Progenitor cell of endocrine pancreas (in vitro differentiated cells): ENCODE measurements around the gene CDH24. TPM values are rescaled to one million over a fixed set of nuclear protein-coding genes. Genes with fewer than 3 reads are reported as not detected.

Experiments
- DNase-seq: peaks from one replicate; pipeline ENCODE4 v3.0.0; 2021; ENCODE audit warnings: low spot score; ENCODE audit not compliant: unreplicated experiment
- H3K27ac Mint-ChIP-seq: 2 replicates; pipeline ENCODE4 v1.8.0; 2021; ENCODE audit warnings: mild to moderate bottlenecking, moderate library complexity, mixed read lengths
- H3K27me3 Mint-ChIP-seq: 2 replicates; pipeline ENCODE4 v1.8.0; 2021; ENCODE audit warnings: mixed read lengths
- H3K36me3 Mint-ChIP-seq: 2 replicates; pipeline ENCODE4 v1.8.0; 2022; ENCODE audit warnings: mixed read lengths; ENCODE audit not compliant: insufficient read depth
- H3K4me1 Mint-ChIP-seq: 2 replicates; pipeline ENCODE4 v1.8.0; 2021; ENCODE audit warnings: low read depth, mixed read lengths
- H3K4me3 Mint-ChIP-seq: 2 replicates; pipeline ENCODE4 v1.8.0; 2021; ENCODE audit warnings: low read depth, mild to moderate bottlenecking, moderate library complexity, mixed read lengths
- H3K9me3 Mint-ChIP-seq: 2 replicates; pipeline ENCODE4 v1.8.0; 2021; ENCODE audit warnings: low read depth, mixed read lengths
- CTCF ChIP-seq: fragments of 200-600 bp; sonication (generic); IDR thresholded peaks from one replicate; pipeline ENCODE4 v1.5.0; 2021; ENCODE audit warnings: antibody characterized with exemption, mild to moderate bottlenecking; ENCODE audit not compliant: unreplicated experiment
- total RNA-seq: library from RNA; stranded (reverse); gene quantifications from 2 replicates; pipeline ENCODE4 v1.2.1, GENCODE V29; 2021

The CDH24 gene
- total RNA-seq, 1 donor from 2014 or later: 25.1 TPM

GRCh38 chr14:23051141-23052057 is 5.9 kb downstream of the CDH24 start:
- DNase-seq: no peak
- no peak overlapping the region for H3K27ac Mint-ChIP-seq
- H3K4me3 Mint-ChIP-seq: no peak overlapping the region
- peaks cover 7% of the 10 kb centered on the region for H3K4me1 Mint-ChIP-seq
- H3K9me3 Mint-ChIP-seq: no peaks in the 10 kb centered on the region
- peaks cover 4% of the 10 kb centered on the region for H3K36me3 Mint-ChIP-seq
- no peaks in the 10 kb centered on the region for H3K27me3 Mint-ChIP-seq
- no peak for TF ChIP-seq CTCF

GRCh38 chr14:23049011-23049410 is 8.3 kb downstream of the CDH24 start:
- Mint-ChIP-seq H3K27me3 (peaks cover under 1% of the 10 kb centered on the region), H3K36me3 (peaks cover 4% of the 10 kb centered on the region), H3K27ac (no peak overlapping the region), H3K9me3 (no peaks in the 10 kb centered on the region), H3K4me1 (peaks cover 2% of the 10 kb centered on the region), H3K4me3 (no peak overlapping the region)
- TF ChIP-seq CTCF: no peak
- DNase-seq: no peak

DNA sequence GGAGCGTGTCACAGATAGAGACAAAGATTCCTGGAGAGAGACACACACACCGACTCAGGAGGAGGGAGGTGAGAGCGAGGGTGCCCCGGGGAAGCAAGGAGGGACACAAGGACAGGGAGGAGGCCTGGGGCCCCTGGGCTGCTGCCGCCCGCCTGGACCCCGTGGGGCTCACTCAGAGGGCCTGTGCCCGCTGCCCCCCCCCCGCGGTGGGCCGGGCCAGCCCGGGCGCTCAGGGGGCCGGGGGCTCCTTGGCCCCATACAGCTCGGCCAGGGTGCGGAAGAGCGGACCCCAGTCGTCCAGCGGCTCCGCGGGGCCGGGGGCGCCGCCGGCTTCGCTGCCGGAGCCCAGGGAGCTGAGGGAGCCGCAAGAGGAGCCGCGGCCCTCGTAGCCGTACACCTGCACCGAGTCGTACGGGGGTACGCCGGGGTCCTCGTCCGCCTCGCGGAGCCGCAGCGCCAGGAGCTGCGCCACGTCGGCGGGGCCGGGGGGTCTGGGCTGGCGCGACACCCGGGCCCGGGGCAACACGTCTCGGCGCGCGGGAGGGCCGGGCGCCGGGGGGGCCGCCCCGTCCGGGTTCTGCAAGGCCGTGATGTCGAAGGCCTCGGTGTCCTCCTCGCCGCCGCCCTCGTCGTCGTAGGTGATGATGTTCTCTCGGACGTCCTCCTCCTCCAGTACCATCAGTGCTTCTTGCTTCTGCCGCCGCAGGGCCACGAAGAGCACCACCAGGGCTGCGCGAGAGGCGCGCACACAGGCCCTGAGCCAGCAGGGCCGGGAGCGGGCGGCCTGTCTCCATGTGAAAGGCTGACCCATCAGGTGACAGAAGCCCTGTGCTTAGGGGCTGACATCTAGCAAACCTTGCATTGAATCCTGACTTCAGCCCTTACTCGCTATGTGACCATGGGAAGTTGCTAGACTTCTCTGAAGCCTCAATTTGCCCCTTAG is 9.3 kb downstream of the CDH24 start:
- H3K9me3 Mint-ChIP-seq: no peaks in the 10 kb centered on the region
- H3K4me3 Mint-ChIP-seq: no peak overlapping the region
- peaks cover 7% of the 10 kb centered on the region for H3K27me3 Mint-ChIP-seq
- TF ChIP-seq CTCF: no peak
- no peak for DNase-seq
- no peak overlapping the region for H3K27ac Mint-ChIP-seq
- H3K36me3 Mint-ChIP-seq: peaks cover 4% of the 10 kb centered on the region
- H3K4me1 Mint-ChIP-seq: peaks cover 2% of the 10 kb centered on the region

DNA sequence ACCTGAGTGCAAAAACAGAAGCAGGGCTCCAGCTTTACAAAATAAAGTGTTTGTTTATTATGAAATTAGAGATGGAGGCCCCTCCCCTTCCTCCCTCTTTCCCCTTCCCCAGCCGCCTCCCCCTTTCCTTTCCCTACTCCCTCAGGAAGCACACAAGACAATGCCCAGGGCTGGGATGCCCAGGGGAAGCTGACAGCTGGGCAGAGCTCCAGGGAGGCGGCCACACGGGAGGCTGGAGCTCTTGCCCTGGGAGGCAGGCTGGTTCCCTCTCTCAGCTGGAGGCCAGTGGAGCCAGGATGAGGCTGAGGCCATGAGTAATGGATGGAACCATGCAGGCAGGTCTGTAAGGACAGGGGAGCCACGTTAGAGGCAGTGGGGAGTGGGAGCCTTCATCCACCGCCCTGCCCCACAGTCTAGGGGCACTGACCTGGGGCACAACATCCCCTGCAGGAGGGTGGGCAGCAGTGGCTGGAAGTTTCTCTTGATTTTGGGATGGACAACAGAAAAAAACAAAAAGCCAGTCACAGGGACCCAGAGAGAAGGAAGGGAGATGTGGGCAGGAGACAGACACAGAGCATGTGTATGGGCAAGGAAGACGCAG is 10.2 kb downstream of the CDH24 start:
- H3K27me3 Mint-ChIP-seq: peaks cover 7% of the 10 kb centered on the region
- H3K27ac Mint-ChIP-seq: no peak overlapping the region
- TF ChIP-seq CTCF: no peak
- DNase-seq: no peak
- no peaks in the 10 kb centered on the region for H3K9me3 Mint-ChIP-seq
- H3K36me3 Mint-ChIP-seq: peaks cover 4% of the 10 kb centered on the region
- peaks cover 2% of the 10 kb centered on the region for H3K4me1 Mint-ChIP-seq
- H3K4me3 Mint-ChIP-seq: no peak overlapping the region
